Left lung (tissue), 10 donors: Measurements from ENCODE around the gene BTBD9. TPM values are rescaled to one million over a fixed set of nuclear protein-coding genes. Genes with fewer than 3 reads are reported as not detected.
"Not testable (repeated sequence)": the region's sequence is repeated elsewhere in the genome, so short reads cannot be mapped to it uniquely, and the experiment has no call there.

Source experiments
- ATAC-seq: fragments of 200-7000 bp; cut with Tn5 transposase; one replicate; pipeline ENCODE4 v1.9.1; 2020; ENCODE audit warnings: moderate library complexity
- DNase-seq, 4 donors: peaks; one replicate each; pipeline ENCODE4 v3.0.0-alpha.2; 2013 to 2020
- H3K27ac ChIP-seq, 2 donors: fragments of 200-600 bp; sonication (generic) in 1 of 2; one replicate each; pipeline versions ENCODE4 v1.5.0 to v1.8.0; 2020 to 2021
- H3K27me3 ChIP-seq, 2 donors: fragments of 200-600 bp; sonication (generic) in 1 of 2; one replicate each; pipeline versions ENCODE4 v1.5.0 to v1.8.0; 2020 to 2021
- H3K36me3 ChIP-seq, 2 donors: fragments of 200-600 bp; sonication (generic) in 1 of 2; one replicate each; pipeline versions ENCODE4 v1.5.0 to v1.8.0; 2020 to 2021
- H3K4me1 ChIP-seq, 2 donors: fragments of 200-600 bp; one replicate each; pipeline ENCODE4 v1.8.0; 2021
- H3K4me3 ChIP-seq, 2 donors: fragments of 200-600 bp; sonication (generic) in 1 of 2; one replicate each; pipeline versions ENCODE4 v1.5.0 to v1.8.0; 2020 to 2021; ENCODE audit warnings: mild to moderate bottlenecking in 1 of 2
- H3K9me3 ChIP-seq, 2 donors: fragments of 200-600 bp; sonication (generic) in 1 of 2; one replicate each; pipeline versions ENCODE4 v1.5.0 to v1.8.0; 2020 to 2021
- intact Hi-C, 2 donors: fragments of 100-400 bp; cut with DNase I; formaldehyde crosslinking; loops; one replicate each; pipeline versions ENCODE4 v1.11.2 to v1.14.2; 2022
- polyA plus RNA-seq, 6 donors: library from polyadenylated mRNA; unstranded; fragments of 120-200 nt; gene quantifications; one replicate each; pipeline ENCODE4 v1.2.1, GENCODE V29; 2013; ENCODE audit not compliant: insufficient read length in 6 of 6
- total RNA-seq, 2 donors: library from RNA; stranded (reverse); fragmentation: NEBNext Ultra II Directional; extraction: Animal tissue kit (Norgen Biotek cat#: 25700); gene quantifications; one replicate each; pipeline ENCODE4 v1.2.1, GENCODE V29; 2021
- TF ChIP-seq, protein P1 (sequence below), 2 donors: fragments of 200-600 bp; sonication (generic) in 1 of 2; IDR thresholded peaks; one replicate each; pipeline versions ENCODE4 v1.5.0 to v1.8.0; 2021; ENCODE audit warnings: antibody characterized with exemption in 2 of 2
- donor health status: DM: no; HTN: yes; CAD: no.
- donor health status: DM: no; HTN: no; CAD: no.

BTBD9 gene
- total and polyA plus RNA-seq, 8 donors: 14.2 to 44.0 (median 16.0) TPM

DNA sequence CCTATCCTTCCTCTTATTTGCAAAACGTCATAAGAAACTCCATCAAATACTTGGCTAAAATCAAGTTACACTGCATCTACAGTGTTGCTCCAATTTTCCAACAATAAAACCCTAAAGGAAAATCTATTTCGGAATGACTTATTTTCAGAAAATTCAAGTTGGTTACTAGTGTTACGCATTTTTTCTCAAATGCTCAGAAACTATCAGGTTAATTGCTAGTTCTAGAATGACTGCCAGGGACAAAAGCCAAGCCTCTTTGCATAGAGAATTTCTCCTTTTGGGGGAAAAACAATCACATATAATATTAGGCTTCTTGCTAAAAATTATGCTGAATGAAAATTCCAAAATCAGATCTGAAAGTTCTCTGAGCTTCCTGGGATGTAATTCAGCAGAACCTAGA lies 210.2 kb downstream of the BTBD9 start:
- TF ChIP-seq, protein P1, sequence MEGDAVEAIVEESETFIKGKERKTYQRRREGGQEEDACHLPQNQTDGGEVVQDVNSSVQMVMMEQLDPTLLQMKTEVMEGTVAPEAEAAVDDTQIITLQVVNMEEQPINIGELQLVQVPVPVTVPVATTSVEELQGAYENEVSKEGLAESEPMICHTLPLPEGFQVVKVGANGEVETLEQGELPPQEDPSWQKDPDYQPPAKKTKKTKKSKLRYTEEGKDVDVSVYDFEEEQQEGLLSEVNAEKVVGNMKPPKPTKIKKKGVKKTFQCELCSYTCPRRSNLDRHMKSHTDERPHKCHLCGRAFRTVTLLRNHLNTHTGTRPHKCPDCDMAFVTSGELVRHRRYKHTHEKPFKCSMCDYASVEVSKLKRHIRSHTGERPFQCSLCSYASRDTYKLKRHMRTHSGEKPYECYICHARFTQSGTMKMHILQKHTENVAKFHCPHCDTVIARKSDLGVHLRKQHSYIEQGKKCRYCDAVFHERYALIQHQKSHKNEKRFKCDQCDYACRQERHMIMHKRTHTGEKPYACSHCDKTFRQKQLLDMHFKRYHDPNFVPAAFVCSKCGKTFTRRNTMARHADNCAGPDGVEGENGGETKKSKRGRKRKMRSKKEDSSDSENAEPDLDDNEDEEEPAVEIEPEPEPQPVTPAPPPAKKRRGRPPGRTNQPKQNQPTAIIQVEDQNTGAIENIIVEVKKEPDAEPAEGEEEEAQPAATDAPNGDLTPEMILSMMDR (IDR thresholded peaks at IDR 0.05): no peak
- ATAC-seq: no peak
- intact Hi-C loops: no loop called here

DNA sequence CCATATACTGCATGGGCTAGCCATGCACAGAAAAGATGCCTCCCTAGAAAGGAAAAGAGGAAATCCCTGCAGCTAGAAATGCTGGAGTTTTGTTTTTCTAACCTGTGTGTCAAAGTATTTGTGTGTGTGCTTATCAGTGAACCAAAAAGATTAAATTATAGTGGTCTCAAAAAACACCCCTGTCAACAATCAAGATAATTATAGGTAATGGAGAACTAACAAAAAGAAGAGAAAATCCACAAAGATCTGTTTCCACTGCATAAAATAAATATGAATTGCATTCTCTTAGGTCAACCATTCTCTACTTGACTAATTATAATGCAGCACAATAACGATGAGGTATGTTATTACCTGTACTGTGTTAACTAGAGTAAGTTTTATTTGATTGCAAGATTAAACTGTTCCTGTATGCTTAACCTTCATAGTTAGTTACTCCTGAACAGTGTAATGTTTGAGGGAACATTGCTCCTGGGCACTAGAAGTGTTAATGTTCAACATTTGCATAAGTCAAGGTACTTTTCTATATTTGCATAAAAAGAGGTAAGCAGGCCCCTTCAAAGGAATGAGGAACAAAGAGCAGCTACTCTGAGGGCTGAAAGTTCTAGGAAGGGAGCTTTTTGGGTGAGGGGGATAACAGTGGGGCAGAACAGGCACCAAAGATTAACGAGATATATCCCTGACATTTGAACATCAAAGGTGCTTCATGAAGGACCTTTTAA lies 212.1 kb downstream of the BTBD9 start:
- intact Hi-C loops: no loop called here
- Histone ChIP-seq H3K4me1 (no peaks in the 10 kb centered on the region), H3K4me3 (no peak overlapping the region), H3K9me3 (peaks cover 0 to 1% of the 10 kb centered on the region in 2 donors), H3K27ac (no peak overlapping the region), H3K36me3 (no peaks in the 10 kb centered on the region), H3K27me3 (no peaks in the 10 kb centered on the region)
- ATAC-seq: peak; percentile 86
- TF ChIP-seq, protein P1 (IDR thresholded peaks at IDR 0.05): no peak
- peak in 1 of 4 donors; percentile 24 for DNase-seq

More for the DNA sequence above, 210.2 kb downstream of the BTBD9 start:
- H3K9me3 ChIP-seq: peaks cover 0 to 5% of the 10 kb centered on the region in 2 donors
- H3K4me1 ChIP-seq: no peaks in the 10 kb centered on the region
- no peaks in the 10 kb centered on the region for H3K36me3 ChIP-seq
- H3K27ac ChIP-seq: no peak overlapping the region
- DNase-seq: no peak
- H3K27me3 ChIP-seq: no peaks in the 10 kb centered on the region
- H3K4me3 ChIP-seq: no peak overlapping the region

DNA sequence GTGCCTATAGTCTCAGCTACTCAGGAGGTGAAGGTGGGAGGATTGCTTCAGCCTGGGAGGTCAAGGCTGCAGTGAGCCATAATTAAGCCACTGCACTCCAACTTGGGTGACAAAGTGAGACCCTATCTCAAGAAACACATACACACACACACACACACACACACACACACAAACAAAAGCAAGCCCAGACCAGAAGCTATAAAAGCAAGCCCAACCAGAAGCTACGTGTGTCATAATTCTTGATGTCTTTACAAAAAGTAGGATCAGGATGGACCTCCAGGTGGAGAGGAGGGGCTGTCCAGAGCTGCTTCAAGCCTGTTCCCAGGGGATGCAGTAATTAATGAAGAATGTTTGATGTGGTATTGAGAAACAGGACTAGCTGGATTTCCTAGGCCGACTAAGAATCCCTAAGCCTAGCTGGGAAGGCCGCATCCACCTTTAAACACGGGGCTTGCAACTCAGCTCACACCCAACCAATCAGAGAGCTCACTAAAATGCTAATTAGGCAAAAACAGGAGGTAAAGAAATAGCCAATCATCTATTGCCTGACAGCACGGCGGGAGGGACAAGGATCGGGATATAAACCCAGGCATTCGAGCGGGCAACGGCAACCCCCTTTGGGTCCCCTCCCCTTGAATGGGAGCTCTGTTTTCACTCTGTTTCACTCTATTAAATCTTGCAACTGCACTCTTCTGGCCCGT lies 213.8 kb downstream of the BTBD9 start:
- ATAC-seq, H3K36me3 ChIP-seq, H3K4me3 ChIP-seq, H3K4me1 ChIP-seq, H3K27me3 ChIP-seq, H3K9me3 ChIP-seq, H3K27ac ChIP-seq, DNase-seq, intact Hi-C loops: not testable (repeated sequence)

DNA sequence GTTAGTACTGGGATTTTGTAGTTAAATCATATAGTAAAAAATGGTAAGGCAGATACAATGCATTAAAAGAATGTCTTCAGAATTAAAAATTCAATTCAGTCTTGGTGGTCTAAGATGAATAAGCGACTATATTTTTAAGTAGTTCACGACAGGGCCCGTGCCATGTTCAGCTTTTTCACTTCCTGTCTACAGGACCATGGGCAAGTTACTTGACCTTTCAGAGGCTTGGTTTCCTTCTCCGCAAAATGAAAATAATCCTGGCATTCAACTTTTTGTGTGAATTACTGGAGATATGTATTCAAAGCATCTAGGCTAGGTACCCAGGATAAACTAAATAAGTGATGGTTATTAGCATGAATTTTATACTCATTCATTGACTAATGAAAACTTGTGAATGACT lies 216.0 kb downstream of the BTBD9 start:
- H3K9me3 ChIP-seq: no peaks in the 10 kb centered on the region
- no peak overlapping the region for H3K4me3 ChIP-seq
- no peak overlapping the region for H3K27ac ChIP-seq
- no peaks in the 10 kb centered on the region for H3K36me3 ChIP-seq
- intact Hi-C loops: no loop called here
- ATAC-seq (no peak), DNase-seq (no peak)
- TF ChIP-seq, protein P1 (IDR thresholded peaks at IDR 0.05): no peak
- H3K27me3 ChIP-seq: no peaks in the 10 kb centered on the region
- H3K4me1 ChIP-seq: no peaks in the 10 kb centered on the region

DNA sequence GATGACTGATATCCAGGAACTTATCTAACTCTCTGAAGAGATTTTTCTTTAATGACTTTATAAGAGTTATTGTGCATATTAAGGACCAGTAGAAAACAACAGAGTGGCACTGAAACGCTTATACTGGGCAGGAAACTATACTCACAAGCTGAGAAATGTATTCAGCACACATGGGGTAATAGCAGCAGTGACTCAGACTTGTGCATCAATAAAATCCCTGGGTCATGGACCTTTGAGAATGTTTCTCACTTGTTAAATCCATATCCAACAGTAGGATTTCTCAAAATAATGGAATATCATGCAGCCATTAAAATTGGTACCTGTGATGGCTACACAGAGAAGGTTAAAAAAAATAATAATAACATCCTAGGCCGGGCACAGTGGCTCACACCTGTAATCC lies 219.5 kb downstream of the BTBD9 start:
- Histone ChIP-seq H3K9me3 (no peaks in the 10 kb centered on the region), H3K27me3 (no peaks in the 10 kb centered on the region), H3K4me3 (no peak overlapping the region), H3K4me1 (no peaks in the 10 kb centered on the region), H3K27ac (no peak overlapping the region), H3K36me3 (no peaks in the 10 kb centered on the region)
- TF ChIP-seq, protein P1 (IDR thresholded peaks at IDR 0.05): no peak
- no peak for ATAC-seq
- intact Hi-C loops: no loop called here
- DNase-seq: no peak
